ENCODE results near the gene CTSK. TPM values are rescaled to one million over a fixed set of nuclear protein-coding genes. Genes with fewer than 3 reads are reported as not detected.
A peak's percentile ranks its signal among the peaks of the same experiment; 100 is the strongest.
"Not testable (repeated sequence)": the region's sequence is repeated elsewhere in the genome, so short reads cannot be mapped to it uniquely, and the experiment has no call there.

CTSK gene
- total RNA-seq: 2.1 and 3.5 TPM in 2 replicates

DNA sequence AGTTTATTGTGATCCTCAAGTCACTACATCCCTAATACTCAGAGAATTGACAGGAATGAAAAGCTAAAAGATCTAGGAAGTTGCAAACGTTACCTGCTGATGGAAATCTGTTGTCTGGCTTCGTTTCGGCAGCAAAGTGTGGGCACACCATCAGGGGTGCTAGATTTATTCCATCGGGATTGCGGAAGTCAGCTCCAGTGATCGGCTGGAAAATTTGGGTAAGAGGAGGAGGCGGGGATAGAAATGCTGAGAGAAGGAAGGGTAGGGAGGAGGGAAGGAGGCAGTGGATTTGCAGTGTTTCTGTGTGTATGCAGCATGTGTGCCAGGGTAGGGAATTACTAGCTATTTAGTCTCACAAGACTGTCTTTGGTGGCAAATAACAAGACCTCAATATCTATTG is at the start of gene CTSK:
TSS of gene CTSK (minus strand) at position 140 of the 400 bp plus-strand sequence. CDS start 1,455 bp downstream, outside the sequence.
- POLR2A ChIA-PET: no interaction called here
- DNase-seq: no peak
- Mint-ChIP-seq H3K27me3 (no peaks in the 10 kb centered on the region), H3K36me3 (ENCODE audit: low read depth) (peaks cover 6% of the 10 kb centered on the region), H3K4me3 (peak within 1 kb of the TSS; percentile 3), H3K27ac (no peak within 1 kb of the TSS), H3K4me1 (peaks cover 6% of the 10 kb centered on the region), H3K9me3 (no peaks in the 10 kb centered on the region)
- intact Hi-C loops (cut with micrococcal nuclease): no loop called here
- TF ChIP-seq, protein P1, sequence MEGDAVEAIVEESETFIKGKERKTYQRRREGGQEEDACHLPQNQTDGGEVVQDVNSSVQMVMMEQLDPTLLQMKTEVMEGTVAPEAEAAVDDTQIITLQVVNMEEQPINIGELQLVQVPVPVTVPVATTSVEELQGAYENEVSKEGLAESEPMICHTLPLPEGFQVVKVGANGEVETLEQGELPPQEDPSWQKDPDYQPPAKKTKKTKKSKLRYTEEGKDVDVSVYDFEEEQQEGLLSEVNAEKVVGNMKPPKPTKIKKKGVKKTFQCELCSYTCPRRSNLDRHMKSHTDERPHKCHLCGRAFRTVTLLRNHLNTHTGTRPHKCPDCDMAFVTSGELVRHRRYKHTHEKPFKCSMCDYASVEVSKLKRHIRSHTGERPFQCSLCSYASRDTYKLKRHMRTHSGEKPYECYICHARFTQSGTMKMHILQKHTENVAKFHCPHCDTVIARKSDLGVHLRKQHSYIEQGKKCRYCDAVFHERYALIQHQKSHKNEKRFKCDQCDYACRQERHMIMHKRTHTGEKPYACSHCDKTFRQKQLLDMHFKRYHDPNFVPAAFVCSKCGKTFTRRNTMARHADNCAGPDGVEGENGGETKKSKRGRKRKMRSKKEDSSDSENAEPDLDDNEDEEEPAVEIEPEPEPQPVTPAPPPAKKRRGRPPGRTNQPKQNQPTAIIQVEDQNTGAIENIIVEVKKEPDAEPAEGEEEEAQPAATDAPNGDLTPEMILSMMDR (IDR thresholded peaks at IDR 0.05): no peak
- ATAC-seq (ENCODE audit: low read depth): no peak
- CTCF ChIA-PET: interaction anchor here (0.6 to 1.2 kb wide), 2 partner anchors 20 to 114 kb away, joined by 3 to 5 read pairs; no protein-coding TSS in a partner anchor

DNA sequence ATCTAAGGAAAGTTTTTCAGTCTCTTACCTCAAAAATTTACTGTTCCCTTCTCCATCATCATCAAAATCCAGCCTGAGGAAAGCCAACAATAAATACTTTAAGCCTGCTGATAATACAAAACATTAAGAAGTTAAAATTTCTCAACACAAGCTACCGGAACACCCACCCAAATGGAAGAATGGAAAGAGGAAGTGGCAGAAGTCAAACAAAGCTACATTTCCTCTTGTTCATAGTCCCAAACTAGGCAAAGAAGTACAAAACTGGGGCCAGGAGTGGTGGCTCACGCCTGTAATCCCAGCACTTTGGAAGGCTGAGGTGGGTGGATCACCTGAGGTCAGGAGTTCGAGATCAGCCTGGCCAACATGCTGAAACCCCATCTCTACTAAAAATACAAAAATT is 44.7 kb upstream of the CTSK start:
- Mint-ChIP-seq H3K27ac (peak overlapping the region; percentile 86), H3K4me1 (peaks cover 21% of the 10 kb centered on the region), H3K36me3 (ENCODE audit: low read depth) (peaks cover 39% of the 10 kb centered on the region), H3K4me3 (peak overlapping the region; percentile 71)
- DNase-seq; H3K27me3 Mint-ChIP-seq; H3K9me3 Mint-ChIP-seq; ATAC-seq (ENCODE audit: low read depth); intact Hi-C loops (cut with micrococcal nuclease): not testable (repeated sequence)
- ChIA-PET CTCF (interaction anchor here (0.6 to 1.5 kb wide), 2 partner anchors 70 to 234 kb away, joined by 3 to 5 read pairs; no protein-coding TSS in a partner anchor), POLR2A (interaction anchor here (0.5 to 0.7 kb wide), 2 partner anchors 71 to 491 kb away, joined by 3 to 4 read pairs; no protein-coding TSS in a partner anchor)

DNA sequence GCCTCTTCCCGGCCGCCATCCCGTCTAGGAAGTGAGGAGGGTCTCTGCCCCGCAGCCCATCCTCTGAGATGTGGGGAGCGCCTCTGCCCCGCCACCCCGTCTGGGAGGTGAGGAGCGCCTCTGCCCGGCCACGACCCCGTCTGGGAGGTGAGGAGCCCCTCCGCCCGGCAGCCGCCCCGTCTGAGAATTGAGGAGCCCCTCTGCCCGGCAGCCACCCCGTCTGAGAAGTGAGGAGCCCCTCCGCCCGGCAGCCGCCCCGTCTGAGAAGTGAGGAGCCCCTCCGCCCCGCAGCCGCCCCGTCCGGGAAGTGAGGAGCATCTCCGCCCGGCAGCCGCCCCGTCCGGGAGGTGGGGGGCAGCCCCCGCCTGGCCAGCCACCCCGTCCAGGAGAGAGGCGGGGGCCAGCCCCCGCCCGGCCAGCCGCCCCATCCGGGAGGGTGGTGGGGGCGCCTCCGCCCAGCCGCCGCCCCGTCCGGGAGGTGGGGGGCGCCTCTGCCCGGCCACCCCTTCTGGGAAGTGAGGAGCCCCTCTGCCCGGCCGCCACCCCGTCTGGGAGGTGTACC is 42.8 kb upstream of the CTSK start:
- DNase-seq; ATAC-seq (ENCODE audit: low read depth); H3K27me3 Mint-ChIP-seq; H3K27ac Mint-ChIP-seq; CTCF ChIA-PET; H3K4me3 Mint-ChIP-seq; intact Hi-C loops (cut with micrococcal nuclease); H3K9me3 Mint-ChIP-seq; POLR2A ChIA-PET: not testable (repeated sequence)
- Mint-ChIP-seq H3K4me1 (peaks cover 21% of the 10 kb centered on the region), H3K36me3 (ENCODE audit: low read depth) (peaks cover 48% of the 10 kb centered on the region)

DNA sequence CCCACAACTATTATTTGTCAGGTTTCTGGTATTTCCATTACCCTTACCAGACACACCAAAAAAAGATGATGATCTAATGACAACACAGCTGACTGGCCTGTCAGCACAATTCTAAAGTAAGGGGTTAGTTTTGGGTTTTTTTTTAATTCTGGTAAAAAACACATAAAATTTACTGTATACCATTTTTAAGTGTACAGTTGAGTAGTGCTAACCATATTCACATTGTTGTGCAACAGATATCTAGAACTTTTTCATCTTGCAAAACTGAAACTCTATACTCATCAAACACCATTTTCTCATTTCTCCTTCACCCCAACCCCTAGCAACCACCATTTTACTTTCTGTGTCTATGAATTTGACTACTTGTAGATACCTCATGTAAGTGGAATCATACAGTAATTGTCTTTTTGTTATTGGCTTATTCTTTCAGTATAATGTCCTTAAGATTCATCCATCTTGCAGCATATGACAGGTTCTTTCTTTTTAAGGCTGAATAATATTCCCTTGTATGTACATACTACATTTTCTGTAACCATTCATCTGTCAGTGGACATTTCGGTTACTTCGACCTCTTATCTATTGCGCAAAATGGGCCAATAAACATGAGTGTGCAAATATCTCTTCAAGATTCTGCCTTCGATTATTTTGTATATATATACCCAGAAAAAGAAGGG is 38.5 kb upstream of the CTSK start:
- H3K4me3 Mint-ChIP-seq: no peak overlapping the region
- ChIA-PET CTCF (no interaction called here), POLR2A (no interaction called here)
- TF ChIP-seq, protein P1 (IDR thresholded peaks at IDR 0.05): no peak
- DNase-seq: no peak
- intact Hi-C loops (cut with micrococcal nuclease): no loop called here
- no peaks in the 10 kb centered on the region for H3K4me1 Mint-ChIP-seq
- no peak for ATAC-seq (ENCODE audit: low read depth)
- H3K27ac Mint-ChIP-seq: no peak overlapping the region
- H3K27me3 Mint-ChIP-seq: no peaks in the 10 kb centered on the region
- H3K9me3 Mint-ChIP-seq: no peaks in the 10 kb centered on the region
- peaks cover 41% of the 10 kb centered on the region for H3K36me3 Mint-ChIP-seq (ENCODE audit: low read depth)

DNA sequence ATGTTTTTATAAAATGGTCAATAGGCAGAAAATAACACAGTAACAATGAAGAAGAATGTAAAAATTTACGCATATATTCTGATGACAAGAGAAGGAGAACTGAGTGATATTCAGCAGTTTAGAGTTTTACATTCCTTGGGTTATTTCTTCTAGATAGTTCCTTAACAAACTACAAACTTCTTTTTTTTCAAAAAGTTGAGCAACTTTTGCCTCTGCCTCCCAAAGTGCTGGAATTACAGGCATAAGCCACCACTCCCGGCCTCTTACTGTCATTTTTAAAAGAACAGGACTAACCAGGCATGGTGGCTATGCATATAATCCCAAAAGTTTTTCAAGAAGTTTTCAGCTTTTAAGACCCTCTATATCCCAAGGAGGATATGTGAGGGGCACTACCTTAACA is 35.4 kb upstream of the CTSK start:
- Mint-ChIP-seq H3K4me3 (no peak overlapping the region), H3K9me3 (no peaks in the 10 kb centered on the region), H3K36me3 (ENCODE audit: low read depth) (peaks cover 52% of the 10 kb centered on the region), H3K27me3 (no peaks in the 10 kb centered on the region), H3K27ac (no peak overlapping the region), H3K4me1 (no peaks in the 10 kb centered on the region)
- intact Hi-C loops (cut with micrococcal nuclease): no loop called here
- ATAC-seq (ENCODE audit: low read depth): no peak
- TF ChIP-seq, protein P1 (IDR thresholded peaks at IDR 0.05): no peak
- ChIA-PET CTCF (interaction anchor here (1.1 kb wide), 1 partner anchor 79 kb away, joined by 3 read pairs; no protein-coding TSS in a partner anchor), POLR2A (no interaction called here)
- DNase-seq: no peak

DNA sequence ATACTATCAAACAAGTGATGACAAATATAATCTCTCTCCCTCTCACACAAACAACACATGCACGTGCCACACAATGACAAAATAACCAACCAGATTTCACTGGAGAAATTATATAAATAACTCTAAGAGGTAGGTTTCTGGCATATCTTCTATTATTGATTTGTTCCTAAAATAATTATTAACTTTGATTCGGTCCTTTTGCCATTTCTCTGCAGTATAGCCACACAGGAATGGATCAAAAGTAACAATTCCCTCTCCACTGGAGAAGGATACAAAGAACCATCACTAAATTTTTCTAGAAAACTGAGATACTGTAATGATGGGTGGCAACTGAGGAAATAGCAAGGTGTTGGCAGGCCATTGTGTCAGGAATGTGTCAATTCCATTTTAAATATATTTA is 34.9 kb upstream of the CTSK start:
- intact Hi-C loops (cut with micrococcal nuclease): no loop called here
- Mint-ChIP-seq H3K36me3 (ENCODE audit: low read depth) (peaks cover 50% of the 10 kb centered on the region), H3K4me1 (no peaks in the 10 kb centered on the region), H3K27ac (no peak overlapping the region), H3K27me3 (no peaks in the 10 kb centered on the region), H3K9me3 (no peaks in the 10 kb centered on the region), H3K4me3 (no peak overlapping the region)
- ChIA-PET CTCF (no interaction called here), POLR2A (no interaction called here)
- ATAC-seq (ENCODE audit: low read depth): no peak
- TF ChIP-seq, protein P1 (IDR thresholded peaks at IDR 0.05): no peak
- no peak for DNase-seq

Data from activated B cell treated with CpG ODN at 0.5 μM for 24 hours (primary cell).